Nephron progenitor cell (in vitro differentiated cells): ENCODE data around the gene CACNA2D1.

Source experiments
- DNase-seq: peaks from one replicate; pipeline ENCODE4 v3.0.0; 2021
- H3K27ac Mint-ChIP-seq: 2 replicates; pipeline ENCODE4 v1.8.0; 2021; ENCODE audit warnings: mild to moderate bottlenecking, moderate library complexity, mixed read lengths
- H3K27me3 Mint-ChIP-seq: 2 replicates; pipeline ENCODE4 v1.8.0; 2021; ENCODE audit warnings: mild to moderate bottlenecking, low read depth, mixed read lengths; ENCODE audit not compliant: poor library complexity
- H3K36me3 Mint-ChIP-seq: 2 replicates; pipeline ENCODE4 v1.8.0; 2021; ENCODE audit warnings: low read depth, mixed read lengths
- H3K4me1 Mint-ChIP-seq: 2 replicates; pipeline ENCODE4 v1.8.0; 2021; ENCODE audit warnings: mixed read lengths
- H3K4me3 Mint-ChIP-seq: 2 replicates; pipeline ENCODE4 v1.8.0; 2021; ENCODE audit warnings: mild to moderate bottlenecking, moderate library complexity, mixed read lengths
- H3K9me3 Mint-ChIP-seq: 2 replicates; pipeline ENCODE4 v1.8.0; 2021; ENCODE audit warnings: mild to moderate bottlenecking, moderate library complexity, mixed read lengths
- CTCF ChIP-seq: fragments of 200-600 bp; sonication (generic); IDR thresholded peaks from 2 replicates; pipeline ENCODE4 v1.5.0; 2021; ENCODE audit warnings: antibody characterized with exemption

CACNA2D1 gene

GRCh38 chr7:82375713-82376112 is 67.9 kb downstream of the CACNA2D1 start:
- Mint-ChIP-seq H3K9me3 (no peaks in the 10 kb centered on the region), H3K27me3 (no peaks in the 10 kb centered on the region), H3K4me3 (no peak overlapping the region), H3K4me1 (peaks cover 30% of the 10 kb centered on the region), H3K36me3 (no peaks in the 10 kb centered on the region), H3K27ac (peak overlapping the region; percentile 16)
- no peak for DNase-seq
- TF ChIP-seq CTCF, result no peak

- Mint-ChIP-seq H3K4me3 (no peak overlapping the region), H3K9me3 (no peaks in the 10 kb centered on the region), H3K27me3 (no peaks in the 10 kb centered on the region), H3K27ac (peak overlapping the region; percentile 16), H3K4me1 (peaks cover 30% of the 10 kb centered on the region), H3K36me3 (no peaks in the 10 kb centered on the region)
- DNase-seq, result no peak
- no peak for TF ChIP-seq CTCF
Measured at GRCh38 chr7:82375129-82375528, 68.4 kb downstream of the CACNA2D1 start.

GRCh38 chr7:82373926-82374635 is 69.5 kb downstream of the CACNA2D1 start:
- Mint-ChIP-seq H3K9me3 (no peaks in the 10 kb centered on the region), H3K4me3 (no peak overlapping the region), H3K27ac (peak overlapping the region; percentile 90), H3K36me3 (no peaks in the 10 kb centered on the region), H3K4me1 (peaks cover 30% of the 10 kb centered on the region), H3K27me3 (no peaks in the 10 kb centered on the region)
- DNase-seq, result no peak
- TF ChIP-seq CTCF, result no peak

GRCh38 chr7:82364671-82365070 is 78.9 kb downstream of the CACNA2D1 start:
- no peak for DNase-seq
- Mint-ChIP-seq H3K27ac (peak overlapping the region; percentile 3), H3K27me3 (no peaks in the 10 kb centered on the region), H3K9me3 (no peaks in the 10 kb centered on the region), H3K4me1 (peaks cover 7% of the 10 kb centered on the region), H3K4me3 (no peak overlapping the region), H3K36me3 (no peaks in the 10 kb centered on the region)
- TF ChIP-seq CTCF, result no peak

- no peaks in the 10 kb centered on the region for H3K36me3 Mint-ChIP-seq
- DNase-seq, result no peak
- no peak overlapping the region for H3K4me3 Mint-ChIP-seq
- no peak overlapping the region for H3K27ac Mint-ChIP-seq
- TF ChIP-seq CTCF, result no peak
- H3K27me3 Mint-ChIP-seq, result no peaks in the 10 kb centered on the region
- H3K4me1 Mint-ChIP-seq, result peaks cover 7% of the 10 kb centered on the region
- no peaks in the 10 kb centered on the region for H3K9me3 Mint-ChIP-seq
Measured at GRCh38 chr7:82364048-82364447, 79.5 kb downstream of the CACNA2D1 start.

- no peak overlapping the region for H3K27ac Mint-ChIP-seq
Measured at GRCh38 chr7:82362129-82362706, 81.4 kb downstream of the CACNA2D1 start.

More at GRCh38 chr7:82362129-82362706, 81.4 kb downstream of the CACNA2D1 start:
- Mint-ChIP-seq H3K4me1 (peaks cover 3% of the 10 kb centered on the region), H3K36me3 (no peaks in the 10 kb centered on the region), H3K9me3 (no peaks in the 10 kb centered on the region), H3K4me3 (no peak overlapping the region), H3K27me3 (no peaks in the 10 kb centered on the region)
- TF ChIP-seq CTCF, result no peak
- no peak for DNase-seq
